A172 (cell line): ENCODE measurements around the gene ZPBP. TPM values are rescaled to one million over a fixed set of nuclear protein-coding genes. Genes with fewer than 3 reads are reported as not detected.

Experiments used
- DNase-seq: peaks from one replicate; pipeline ENCODE4 v3.0.0-alpha.2; 2015; ENCODE audit warnings: low spot score
- total RNA-seq: library from RNA; depleted of rRNA; stranded (reverse); fragments of >200 nt; shearing (Covaris generic); gene quantifications from 2 replicates; pipeline ENCODE4 v1.2.3, GENCODE V29; 2014; rRNA removed

The ZPBP gene, protein sequence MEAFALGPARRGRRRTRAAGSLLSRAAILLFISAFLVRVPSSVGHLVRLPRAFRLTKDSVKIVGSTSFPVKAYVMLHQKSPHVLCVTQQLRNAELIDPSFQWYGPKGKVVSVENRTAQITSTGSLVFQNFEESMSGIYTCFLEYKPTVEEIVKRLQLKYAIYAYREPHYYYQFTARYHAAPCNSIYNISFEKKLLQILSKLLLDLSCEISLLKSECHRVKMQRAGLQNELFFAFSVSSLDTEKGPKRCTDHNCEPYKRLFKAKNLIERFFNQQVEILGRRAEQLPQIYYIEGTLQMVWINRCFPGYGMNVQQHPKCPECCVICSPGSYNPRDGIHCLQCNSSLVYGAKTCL
- total RNA-seq = not detected in 2 replicates

DNA sequence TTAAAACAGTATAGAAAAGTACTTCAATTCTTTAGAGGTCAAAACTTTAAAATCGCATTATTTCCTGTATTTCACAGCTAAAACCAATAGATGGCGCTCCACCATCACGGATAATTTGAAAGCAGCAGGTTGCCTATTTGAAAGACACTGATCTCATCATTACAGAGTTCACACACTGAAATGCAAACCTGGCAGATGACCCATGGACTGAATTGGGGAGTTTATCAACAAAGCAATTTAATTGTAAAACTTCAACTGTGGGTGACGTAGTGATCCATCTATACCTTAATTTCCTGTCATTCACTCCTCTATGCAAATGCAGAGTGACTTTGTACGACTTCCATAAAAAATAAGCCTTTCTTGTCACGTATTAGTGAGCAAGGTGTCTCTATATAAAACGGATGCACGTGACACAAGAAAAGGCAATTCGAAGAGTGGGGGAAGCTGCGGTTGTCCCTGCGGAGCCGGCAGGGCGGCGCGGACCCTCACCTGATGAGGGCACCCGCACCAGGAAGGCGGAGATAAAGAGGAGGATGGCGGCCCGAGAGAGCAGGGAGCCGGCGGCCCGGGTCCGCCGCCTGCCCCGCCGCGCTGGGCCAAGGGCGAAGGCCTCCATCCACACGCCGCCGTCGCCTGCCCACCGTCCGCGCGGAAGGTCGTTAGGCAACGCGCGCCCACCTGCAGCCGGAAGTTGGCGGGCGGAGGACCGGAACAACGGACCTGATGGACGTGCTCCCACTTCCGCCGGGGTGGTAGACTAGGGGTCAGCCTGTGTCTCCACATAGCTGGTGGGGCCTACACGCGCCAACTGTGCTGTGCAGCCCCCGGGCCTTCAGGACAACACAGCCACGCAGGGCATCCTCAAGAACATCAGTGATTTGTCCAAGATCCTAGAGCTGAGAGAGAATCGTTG lies at the start of gene ZPBP:
TSS of gene ZPBP (minus strand) at position 668 of the 913 bp plus-strand sequence. CDS start at position 616, 52 bp downstream.
- DNase-seq = peak; percentile 46

DNA sequence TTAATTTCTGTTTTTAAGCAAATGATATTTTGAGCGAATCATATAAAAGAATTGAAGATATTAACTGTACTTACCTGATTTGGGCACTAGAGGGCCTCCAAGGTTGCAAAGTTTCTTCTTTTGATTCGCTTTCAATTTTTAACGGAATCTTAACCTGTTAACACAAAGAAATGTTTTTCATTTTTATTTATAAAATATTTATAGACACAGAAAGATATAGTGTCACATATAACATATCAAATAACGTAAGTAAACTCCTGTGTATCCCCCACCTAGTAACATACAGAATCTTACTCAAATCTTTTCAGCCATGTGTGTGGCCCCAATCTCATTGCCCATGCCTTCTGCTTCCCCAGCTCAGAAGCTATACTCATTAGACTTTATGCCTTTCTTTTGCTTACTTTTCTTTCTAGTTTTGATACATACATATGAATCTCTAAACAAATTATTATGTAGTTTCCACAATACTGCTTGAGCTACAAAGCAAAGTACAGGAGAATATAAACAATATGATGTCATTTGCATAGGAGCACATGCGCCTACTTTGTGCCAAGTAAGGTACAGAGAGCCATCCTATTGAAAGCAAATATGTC lies 49.5 kb upstream of the ZPBP start:
- peak; percentile 42 for DNase-seq

DNA sequence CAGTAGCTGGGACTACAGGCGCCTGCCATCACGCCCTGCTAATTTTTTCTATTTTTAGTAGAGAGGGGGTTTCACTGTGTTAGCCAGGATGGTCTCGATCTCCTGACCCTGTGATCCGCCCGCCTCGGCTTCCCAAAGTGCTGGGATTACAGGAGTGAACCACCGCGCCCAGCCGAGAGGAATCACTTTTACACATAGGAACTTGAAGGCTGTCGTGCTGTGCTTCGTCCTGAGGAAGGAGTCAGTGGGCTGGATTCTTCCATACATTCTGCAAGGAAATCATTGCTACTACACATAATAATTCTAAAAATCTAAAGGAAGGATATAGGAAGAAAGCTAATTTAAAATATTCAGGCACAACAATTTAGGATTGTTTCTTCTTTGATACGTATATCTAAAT lies 48.8 kb upstream of the ZPBP start:
- DNase-seq = no peak

DNA sequence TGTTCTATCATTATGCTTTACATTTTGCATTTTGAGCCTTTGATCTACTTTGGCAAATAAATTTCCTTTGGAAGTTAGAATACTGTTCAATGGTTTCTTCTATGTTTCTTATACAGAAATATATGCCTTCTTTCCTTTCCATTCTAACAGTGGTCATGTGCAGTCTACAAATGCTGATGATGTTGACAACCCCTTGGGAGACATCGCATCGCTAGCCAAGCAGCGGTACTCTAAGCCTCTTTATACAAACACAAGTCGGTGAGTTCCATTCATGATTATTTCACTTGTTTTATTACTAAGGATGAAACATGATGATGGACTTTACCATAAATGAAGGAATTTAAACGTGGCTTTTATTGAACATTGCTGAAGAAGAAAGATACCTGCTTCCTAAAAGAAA lies 48.1 kb upstream of the ZPBP start:
- DNase-seq = no peak

DNA sequence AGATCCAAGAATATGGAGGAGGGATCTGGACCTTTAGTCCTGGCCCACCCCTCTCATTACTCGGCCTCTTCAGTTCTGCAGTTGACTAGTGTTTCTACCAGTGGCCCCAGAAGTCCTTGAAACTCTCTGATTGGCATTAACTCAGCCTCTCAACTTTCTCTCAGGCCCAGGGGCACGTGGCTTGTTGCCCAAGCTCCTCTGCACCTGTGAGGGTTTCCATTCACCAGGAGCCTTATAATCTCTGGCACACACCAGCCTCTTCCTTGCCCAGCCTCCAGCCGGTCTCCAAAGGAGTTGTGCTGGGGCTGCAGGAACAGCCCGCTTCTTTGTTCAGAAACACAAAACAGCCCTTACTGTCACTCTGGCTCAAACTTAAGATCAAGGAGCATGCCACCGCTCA lies 47.6 kb upstream of the ZPBP start:
- no peak for DNase-seq

DNA sequence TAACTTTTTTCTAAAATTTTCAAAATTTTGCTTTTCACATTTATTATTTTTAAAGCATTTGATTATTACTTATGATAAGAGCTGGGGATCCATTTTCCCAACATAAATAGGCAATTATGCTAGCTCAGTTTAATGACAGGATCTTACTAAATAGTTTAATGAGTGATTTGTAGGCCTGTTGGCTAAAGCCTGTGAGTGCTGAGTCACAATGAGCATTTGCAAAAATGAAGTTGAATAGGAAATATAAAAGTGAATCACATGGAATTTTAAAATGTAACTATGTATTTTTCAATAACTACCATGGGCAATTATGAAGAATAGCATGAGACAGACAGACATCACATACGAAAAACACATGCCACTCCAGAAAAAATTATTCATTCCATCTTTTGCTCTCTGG lies 45.1 kb upstream of the ZPBP start:
- DNase-seq = no peak

DNA sequence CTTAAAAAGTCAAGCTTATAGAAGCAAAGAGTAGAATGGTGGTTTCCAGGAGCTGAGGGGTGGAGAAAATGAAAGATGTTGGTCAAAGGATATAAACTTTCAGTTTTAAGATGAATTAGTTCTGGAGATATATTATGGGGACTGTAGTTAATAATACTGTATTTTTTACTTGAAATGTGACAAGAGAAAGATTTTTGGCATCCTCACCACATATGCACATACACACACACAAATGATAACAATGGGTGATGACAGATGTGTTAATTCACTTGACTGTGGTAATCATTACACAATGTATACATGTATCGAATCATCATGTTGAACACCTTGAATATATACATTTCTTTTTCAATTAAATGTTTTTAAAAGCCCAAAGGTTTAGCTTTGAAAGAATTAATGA lies 32.7 kb upstream of the ZPBP start:
- DNase-seq = no peak

DNA sequence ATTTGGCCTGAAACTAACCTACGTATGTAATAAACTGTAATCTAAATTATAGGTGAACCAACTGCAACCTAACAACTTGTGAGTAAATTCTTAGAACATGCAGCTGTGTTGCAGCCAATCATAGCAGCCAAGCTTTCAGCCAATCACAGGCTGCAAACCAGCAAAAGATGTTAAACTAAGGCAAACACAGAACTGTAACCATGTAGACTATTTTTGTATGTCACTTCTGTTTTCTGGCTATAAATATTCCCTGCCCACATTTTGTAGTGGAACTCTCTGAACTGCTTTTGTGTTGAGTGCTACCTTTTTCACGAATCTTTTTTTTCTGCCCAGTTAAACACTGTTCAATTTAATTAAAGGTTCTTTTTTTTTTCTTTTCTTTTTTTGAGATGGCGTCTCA lies 28.2 kb upstream of the ZPBP start:
- no peak for DNase-seq

DNA sequence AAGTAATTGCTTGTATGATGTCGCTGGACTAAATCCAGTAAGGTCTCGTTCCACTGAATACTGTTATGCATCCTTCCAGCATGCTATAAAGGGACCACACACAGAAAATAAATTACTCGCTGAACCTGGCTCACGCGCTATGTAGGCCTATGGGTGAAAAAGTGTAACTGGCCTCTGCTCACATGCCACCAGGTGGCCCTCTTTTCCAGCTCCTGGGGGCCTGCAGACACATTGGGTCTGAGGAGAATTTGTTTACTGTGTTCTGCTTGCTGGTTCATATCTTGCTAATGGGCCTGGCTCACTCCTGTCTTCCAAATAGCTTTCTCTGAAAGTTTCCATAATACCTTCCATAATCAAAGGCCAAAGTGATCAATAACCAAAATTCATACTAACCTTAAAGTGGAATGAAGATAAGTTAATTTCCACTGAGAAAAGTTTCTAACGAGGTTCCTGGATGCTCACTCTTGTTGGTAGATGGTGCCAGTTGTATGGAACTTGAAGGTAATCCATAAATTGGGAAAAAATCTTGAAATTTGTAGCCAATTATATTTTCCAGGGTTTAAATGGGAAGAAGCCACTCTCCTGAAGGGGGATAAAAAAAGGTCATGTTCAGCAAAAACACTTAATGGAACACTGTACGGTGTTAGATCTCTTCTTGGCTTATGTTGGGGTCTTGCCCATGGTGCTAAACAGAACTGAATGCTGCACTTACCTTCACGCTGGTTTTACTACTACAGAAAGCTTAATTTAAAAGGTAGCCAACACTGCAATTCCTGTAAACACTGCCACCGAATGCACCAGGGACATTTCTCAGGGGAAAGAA lies 27.0 kb upstream of the ZPBP start:
- DNase-seq = no peak

DNA sequence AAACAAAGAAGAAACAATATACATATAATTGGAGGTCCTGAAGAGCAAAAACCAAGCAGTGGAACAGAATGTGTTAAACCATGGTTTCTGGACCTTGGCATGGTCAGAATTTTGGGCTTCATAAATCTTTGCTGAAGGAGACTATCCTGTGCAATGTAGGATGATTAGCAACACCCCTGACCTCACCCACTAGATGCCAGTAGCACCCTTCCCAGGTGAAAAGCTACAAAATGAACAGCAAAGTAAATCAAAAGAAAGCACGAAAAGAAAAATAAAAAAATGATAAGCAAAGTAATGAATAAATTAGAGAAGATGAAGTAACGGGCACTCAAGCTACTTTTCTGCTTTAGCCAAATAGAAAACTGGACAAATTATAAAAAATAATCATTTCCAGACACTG lies 19.2 kb upstream of the ZPBP start:
- no peak for DNase-seq

DNA sequence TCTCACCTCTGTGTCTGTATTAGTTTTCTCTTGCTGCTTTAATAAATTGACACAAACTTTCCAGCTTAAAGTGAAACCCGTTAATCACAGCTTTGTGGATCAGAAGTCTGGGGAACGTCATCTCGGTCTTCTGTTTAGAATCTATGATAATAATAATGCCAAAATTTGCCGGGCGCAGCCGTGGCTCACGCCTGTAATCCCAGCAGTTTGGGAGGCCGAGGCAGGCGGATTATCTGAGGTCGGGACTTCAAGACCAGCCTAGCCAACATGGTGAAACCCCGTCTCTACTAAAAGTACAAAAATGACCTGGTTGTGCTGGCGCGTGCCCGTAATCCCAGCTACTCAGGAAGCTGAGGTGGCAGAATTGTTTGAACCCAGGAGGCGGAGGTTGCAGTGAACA lies 8.8 kb upstream of the ZPBP start:
- no peak for DNase-seq

DNA sequence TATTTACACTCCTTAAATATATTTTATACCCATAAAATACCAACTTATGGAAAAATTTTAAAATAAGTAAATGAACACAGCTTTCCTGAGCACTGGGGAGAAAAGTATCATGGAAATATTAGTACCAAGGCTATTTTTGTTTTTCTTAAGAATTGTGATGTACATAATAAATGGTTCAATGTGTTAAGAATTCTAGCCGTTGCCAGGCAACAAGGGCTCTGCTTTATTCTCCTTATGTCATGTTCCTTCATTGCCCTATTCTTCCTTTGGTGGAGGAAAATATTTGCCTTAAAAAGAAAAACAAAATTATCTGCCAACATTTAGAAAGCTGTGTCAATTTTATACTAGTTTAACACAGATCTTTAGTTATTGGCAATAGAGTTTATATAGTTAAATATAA lies 2.6 kb upstream of the ZPBP start:
- DNase-seq = no peak

DNA sequence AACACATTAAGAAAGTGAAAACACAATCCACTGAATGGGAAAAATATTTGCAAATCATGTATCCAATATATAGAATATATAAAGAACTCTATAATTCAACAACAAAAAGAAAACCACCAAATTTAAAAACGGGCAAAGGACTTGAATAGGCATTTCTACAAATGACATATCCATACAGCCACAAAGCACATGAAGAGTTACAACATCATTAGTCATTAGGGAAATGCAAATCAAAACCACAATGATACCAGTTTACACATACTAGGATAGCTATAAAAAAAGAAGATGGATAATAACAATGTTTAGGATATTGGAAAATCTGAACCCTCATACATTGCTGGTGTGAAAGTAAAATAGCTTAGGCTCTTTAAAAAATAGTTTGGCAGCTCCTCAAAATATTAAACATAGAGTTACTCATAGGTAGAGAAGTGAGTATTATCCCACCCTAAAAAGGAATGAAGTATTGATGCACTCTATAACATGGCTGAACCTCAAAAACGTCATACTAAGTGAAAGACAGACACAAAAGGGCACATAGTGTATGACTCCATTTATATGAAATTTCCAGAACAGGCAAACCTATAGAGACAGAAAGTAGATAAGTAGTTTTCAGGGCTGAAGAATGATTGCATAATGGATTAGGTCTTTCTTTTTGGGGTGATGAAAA lies 4.5 kb downstream of the ZPBP start:
- no peak for DNase-seq

DNA sequence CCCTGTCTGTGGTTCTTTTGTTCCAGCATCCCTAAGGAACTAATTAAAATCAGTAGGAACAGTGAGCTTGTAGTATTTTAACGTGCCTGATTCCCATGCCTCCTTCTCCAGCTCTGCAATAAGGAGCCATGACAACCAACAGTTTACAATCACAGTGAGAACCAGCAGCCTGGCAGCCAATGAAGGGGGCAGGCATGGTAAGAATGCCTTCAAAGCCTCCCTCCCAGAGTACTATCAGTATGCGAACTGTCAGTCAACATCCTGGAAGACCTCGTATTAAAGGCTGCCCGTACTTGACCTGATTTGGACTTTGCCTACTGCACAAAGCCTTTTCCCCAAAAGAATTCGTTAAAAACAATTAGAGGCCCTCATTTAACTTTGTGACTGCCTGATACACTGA lies 7.7 kb downstream of the ZPBP start:
- no peak for DNase-seq

DNA sequence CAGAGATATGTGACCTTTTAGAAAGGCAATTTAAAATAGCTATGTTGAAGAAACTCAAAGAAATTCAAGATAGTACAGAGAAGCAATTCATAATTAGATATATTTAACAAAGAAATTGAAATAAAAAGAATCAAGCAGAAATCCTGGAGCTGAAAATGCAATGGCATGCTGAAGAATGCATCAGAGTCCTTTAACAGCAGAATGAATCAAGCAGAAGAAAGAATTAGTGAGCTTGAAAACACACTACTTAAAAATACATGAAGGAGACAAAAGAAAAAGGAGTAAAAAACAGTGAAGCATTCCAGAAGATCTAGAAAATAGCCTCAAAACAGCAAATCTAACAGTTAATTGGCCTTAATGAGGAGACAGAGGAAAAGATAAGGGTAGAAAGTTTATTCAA lies 20.0 kb downstream of the ZPBP start:
- no peak for DNase-seq

DNA sequence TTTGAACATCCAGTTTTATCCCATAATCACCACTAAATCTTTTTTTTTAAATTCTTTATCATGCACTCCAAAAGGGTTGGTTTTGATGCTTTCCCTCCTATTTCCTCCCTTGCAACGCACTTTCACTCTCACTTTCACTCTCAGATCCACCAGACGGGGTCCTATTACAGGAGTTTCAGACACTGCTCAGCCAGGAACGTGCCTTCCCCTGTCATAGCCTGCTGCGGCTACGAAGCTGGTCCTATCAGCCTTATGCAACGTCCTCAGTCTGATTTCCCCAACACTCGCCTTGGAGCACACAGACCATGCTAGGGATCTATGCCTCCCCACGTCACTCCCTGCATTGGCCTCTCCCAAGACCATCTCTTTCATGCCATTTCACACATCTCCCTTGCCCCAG lies 23.4 kb downstream of the ZPBP start:
- no peak for DNase-seq

DNA sequence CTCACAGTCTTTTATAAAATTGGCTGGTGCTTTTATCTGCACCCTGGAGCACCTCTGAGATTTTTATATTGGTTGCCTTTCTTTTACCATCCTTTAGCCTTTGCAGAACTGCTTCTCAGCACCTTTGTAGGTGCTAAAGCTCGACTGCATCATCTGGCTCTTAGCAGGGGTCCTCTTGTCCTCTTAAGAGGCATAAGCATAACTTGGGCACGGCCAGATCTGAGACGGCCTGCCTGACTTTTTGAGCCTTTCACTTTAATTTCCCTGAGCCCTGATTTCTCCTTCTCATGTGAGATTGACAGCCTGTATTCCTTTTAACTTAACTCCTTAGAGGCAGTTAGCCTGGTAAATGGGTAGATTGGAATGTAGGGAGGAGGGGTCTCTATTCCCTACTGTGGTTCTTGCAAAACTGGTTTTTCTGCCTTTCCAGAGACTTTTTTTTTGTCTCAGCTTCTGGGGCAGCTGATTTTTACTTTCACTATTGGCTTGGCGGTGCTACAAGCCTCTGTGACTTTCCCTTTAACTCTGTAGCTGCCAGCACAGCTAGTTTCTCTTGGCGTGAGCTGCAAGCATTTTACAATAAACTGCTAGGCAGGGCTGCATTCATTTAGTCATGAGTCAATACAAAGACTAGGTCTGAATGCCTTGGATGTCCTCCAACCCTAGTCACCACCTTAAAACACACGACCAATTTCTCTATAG lies 24.0 kb downstream of the ZPBP start:
- peak; percentile 66 for DNase-seq

DNA sequence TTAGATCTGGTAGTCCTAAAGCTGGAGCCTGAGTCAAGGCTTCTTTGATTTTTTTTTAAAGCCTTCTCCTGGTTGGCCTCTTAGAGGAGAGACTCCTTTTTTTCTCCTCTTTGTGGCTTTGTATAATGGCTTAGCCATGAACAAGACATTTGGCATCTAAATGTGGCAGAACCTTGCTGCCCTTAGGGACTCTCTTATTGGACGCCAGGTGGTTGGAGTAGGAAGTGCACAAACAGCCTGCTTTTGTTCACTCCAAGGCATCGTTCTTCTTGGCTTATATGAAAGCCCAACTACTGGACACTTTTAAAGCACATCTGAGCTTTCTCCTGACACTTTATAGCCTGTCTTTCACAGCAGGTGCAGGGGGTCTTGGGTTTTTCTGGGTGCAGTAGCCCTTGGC lies 25.0 kb downstream of the ZPBP start:
- DNase-seq = peak; percentile 31

DNA sequence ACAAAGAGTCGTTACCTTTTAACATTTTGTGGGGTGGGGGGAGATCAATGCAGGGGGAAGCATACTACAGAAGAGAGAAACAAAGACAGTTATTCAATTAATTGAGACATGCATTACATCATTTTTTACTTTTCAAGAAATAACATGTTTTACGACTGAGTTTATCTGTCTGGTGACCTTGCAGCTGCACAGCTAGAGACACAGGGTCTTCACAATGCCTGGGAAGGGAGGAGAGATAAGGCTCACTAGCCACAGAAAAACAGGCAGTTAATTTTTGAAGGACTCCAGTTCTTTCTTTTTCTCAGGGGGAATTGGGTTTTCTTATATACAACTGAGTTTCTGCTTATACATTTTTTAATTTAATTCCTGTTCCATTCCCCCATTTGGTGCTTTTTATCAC lies 30.1 kb downstream of the ZPBP start:
- no peak for DNase-seq

DNA sequence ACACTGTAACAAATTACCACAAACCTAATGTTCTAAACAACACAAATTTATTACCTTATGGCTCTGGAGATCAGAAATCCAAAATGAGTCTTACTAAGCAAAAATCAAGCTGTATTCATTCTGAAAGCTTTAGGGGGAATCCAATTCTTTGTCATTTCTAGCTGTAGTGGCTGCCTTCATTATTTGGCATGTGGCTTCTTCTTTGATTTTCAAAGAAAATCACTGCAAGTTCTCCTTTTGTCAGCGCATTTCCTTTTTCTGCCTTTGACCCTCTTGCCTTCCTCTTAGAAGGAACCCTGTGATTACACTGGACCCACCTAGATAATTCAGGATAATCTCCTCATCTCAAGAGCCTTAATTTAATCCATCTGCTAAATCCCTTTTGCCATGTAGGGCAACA lies 36.9 kb downstream of the ZPBP start:
- no peak for DNase-seq

DNA sequence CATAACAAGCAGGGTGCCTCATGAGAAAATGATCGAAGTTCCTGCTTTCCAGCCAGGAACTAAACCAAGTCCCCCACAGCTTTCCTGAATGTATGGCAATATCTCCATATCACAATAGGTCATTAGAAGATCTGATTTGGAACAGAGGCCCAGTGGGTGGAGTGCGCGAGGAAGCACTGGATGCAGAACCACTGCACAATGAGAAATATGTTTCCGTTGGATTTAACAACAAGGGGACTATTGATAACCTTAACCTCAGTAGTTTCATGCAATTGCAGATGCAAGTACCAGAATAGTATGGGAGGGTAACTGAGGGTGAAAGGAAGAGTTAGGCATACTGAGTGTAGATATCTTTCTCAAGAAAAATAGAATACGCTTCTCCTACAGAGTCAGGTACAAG lies 45.3 kb downstream of the ZPBP start:
- no peak for DNase-seq
